Measurements from ENCODE around the gene CCDC171. TPM values are rescaled to one million over a fixed set of nuclear protein-coding genes. Genes with fewer than 3 reads are reported as not detected.

Gene CCDC171
- total RNA-seq, 1 donor = 8.1 TPM

DNA sequence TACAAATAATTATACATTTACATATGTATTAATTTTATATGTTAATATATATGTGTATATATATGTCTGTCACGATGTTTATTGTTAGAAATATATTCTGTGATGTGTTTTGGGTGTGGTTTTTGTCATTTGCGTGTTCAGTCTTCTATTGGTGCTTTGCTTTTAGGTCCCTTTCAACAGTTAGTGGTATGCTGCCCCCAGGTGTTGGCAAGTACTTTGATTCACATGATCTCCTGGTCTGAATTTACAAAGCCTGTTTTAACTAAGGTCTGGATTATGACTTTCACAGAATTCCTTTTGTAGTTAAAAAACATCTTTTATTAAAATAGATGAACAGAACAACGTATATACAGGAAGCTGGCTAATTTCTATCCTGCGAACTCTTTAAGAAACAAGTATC, 271.5 kb downstream of the CCDC171 start:
- DNase-seq (ENCODE audit: low read depth) = peak; percentile 44
- no peak overlapping the region for H3K4me3 ChIP-seq (ENCODE audit: low read depth, low read length)
- TF ChIP-seq CTCF (IDR thresholded peaks at IDR 0.05; ENCODE audit: insufficient read depth, low read length) = peak; percentile 14

GRCh38 chr9:15831384-15831783, 278.5 kb downstream of the CCDC171 start:
- no peak overlapping the region for H3K4me3 ChIP-seq (ENCODE audit: low read depth, low read length)
- no peak for DNase-seq (ENCODE audit: low read depth)
- no peak for TF ChIP-seq CTCF (IDR thresholded peaks at IDR 0.05; ENCODE audit: insufficient read depth, low read length)

DNA sequence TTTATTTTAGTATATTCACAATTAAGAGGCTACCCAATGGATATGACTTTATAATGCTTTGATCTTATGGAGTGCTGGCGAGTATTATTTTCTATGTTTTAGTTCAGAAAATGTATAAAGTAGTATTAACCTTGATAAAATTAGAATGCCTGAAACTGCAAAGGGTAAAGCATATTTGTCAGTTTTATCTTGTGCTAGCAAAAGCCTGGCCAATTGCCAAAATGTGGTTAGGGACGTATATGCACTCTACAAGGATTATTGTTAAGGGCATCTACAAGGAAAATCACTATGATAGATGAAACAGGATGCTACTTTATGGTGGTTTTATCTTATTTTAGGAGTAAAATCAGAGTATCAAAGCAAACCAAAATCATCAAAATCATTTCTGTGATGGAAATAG, 281.7 kb downstream of the CCDC171 start:
- peak; percentile 56 for DNase-seq (ENCODE audit: low read depth)
- no peak for TF ChIP-seq CTCF (IDR thresholded peaks at IDR 0.05; ENCODE audit: insufficient read depth, low read length)

GRCh38 chr9:15837079-15837679, 284.3 kb downstream of the CCDC171 start:
- H3K4me3 ChIP-seq (ENCODE audit: low read depth, low read length) = no peak overlapping the region
- DNase-seq (ENCODE audit: low read depth) = peak; percentile 79
- TF ChIP-seq CTCF (IDR thresholded peaks at IDR 0.05; ENCODE audit: insufficient read depth, low read length) = peak; percentile 75

More for the DNA sequence above, 281.7 kb downstream of the CCDC171 start:
- no peak overlapping the region for H3K4me3 ChIP-seq (ENCODE audit: low read depth, low read length)

DNA sequence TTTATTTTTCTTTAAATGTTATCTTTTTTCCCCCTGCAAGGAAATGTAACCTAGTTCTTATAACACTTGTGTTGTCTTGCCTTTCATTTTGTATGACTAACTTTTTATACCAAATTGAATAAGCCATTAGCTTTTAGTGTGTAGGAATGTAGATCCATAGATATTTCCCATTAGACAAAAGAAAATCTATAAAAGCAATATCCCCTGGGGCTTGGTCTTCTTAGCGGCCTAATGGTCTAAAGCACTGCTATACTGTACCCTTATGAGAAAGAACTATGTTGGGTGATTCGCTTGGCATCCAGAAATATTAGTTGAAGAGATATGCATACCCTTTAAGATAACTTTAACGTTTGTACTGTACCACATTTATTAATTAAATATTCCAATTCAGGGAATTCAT, 289.2 kb downstream of the CCDC171 start:
- no peak for DNase-seq (ENCODE audit: low read depth)
- no peak for TF ChIP-seq CTCF (IDR thresholded peaks at IDR 0.05; ENCODE audit: insufficient read depth, low read length)
- H3K4me3 ChIP-seq (ENCODE audit: low read depth, low read length) = no peak overlapping the region

GRCh38 chr9:15843316-15843715, 290.5 kb downstream of the CCDC171 start:
- H3K4me3 ChIP-seq (ENCODE audit: low read depth, low read length) = no peak overlapping the region
- DNase-seq (ENCODE audit: low read depth) = no peak
- TF ChIP-seq CTCF (IDR thresholded peaks at IDR 0.05; ENCODE audit: insufficient read depth, low read length) = no peak

GRCh38 chr9:15843931-15844330, 291.1 kb downstream of the CCDC171 start:
- no peak for TF ChIP-seq CTCF (IDR thresholded peaks at IDR 0.05; ENCODE audit: insufficient read depth, low read length)
- no peak overlapping the region for H3K4me3 ChIP-seq (ENCODE audit: low read depth, low read length)
- DNase-seq (ENCODE audit: low read depth) = no peak

Measured in fibroblast of the aortic adventitia (primary cell).